CD14-positive monocyte (primary cell): ENCODE results near the gene RNF121. TPM values are rescaled to one million over a fixed set of nuclear protein-coding genes. Genes with fewer than 3 reads are reported as not detected.

Source experiments
- DNase-seq, 3 donors: peaks; one replicate each; pipeline ENCODE4 v3.0.0-alpha.2; 2011 to 2022
- H2AFZ ChIP-seq: 2 replicates; pipeline ENCODE4 v1.6.0; 2012; ENCODE audit warnings: mild to moderate bottlenecking, low read depth, low read length, inconsistent platforms; ENCODE audit not compliant: insufficient read depth, poor library complexity, severe bottlenecking
- H3K27ac ChIP-seq, 2 donors: 1 replicate in 1 of 2; 2 replicates in 1 of 2; pipeline ENCODE4 v1.5.1; 2012 to 2013; ENCODE audit warnings: low read length in 2 of 2, control low read depth in 1 of 2, inconsistent platforms in 1 of 2, low read depth in 1 of 2, mild to moderate bottlenecking in 1 of 2
- H3K27me3 ChIP-seq, 2 donors: one replicate each; pipeline versions ENCODE4 v1.6.0 to v1.6.1; 2011 to 2013; ENCODE audit warnings: low read length in 2 of 2; ENCODE audit not compliant: control insufficient read depth in 2 of 2, insufficient read depth in 2 of 2
- H3K36me3 ChIP-seq, 2 donors: replicated peaks in 1 of 2; 1 replicate in 1 of 2; 2 replicates in 1 of 2; pipeline versions ENCODE4 v1.5.1 to v1.6.1; 2012 to 2013; ENCODE audit warnings: low read length in 2 of 2, control low read depth in 1 of 2, inconsistent platforms in 1 of 2, mild to moderate bottlenecking in 1 of 2; ENCODE audit not compliant: insufficient read depth in 2 of 2, control insufficient read depth in 1 of 2
- H3K4me1 ChIP-seq, 2 donors: 1 replicate in 1 of 2; 2 replicates in 1 of 2; pipeline versions ENCODE4 v1.5.1 to v1.6.1; 2012 to 2013; ENCODE audit warnings: low read length in 2 of 2, control low read depth in 1 of 2, inconsistent platforms in 1 of 2, mild to moderate bottlenecking in 1 of 2, moderate library complexity in 1 of 2; ENCODE audit not compliant: insufficient read depth in 2 of 2, control insufficient read depth in 1 of 2
- H3K4me2 ChIP-seq: replicated peaks from 2 replicates; pipeline ENCODE3; 2012; ENCODE audit warnings: low read length, moderate library complexity, mild to moderate bottlenecking; ENCODE audit not compliant: poor library complexity, severe bottlenecking; ENCODE audit errors: extremely low read depth
- H3K4me3 ChIP-seq, 3 experiments: fragments of 200-600 bp in 1 of 3; sonication (generic) in 1 of 3; replicated peaks in 1 of 3; 1 replicate in 2 of 3; 2 replicates in 1 of 3; pipeline ENCODE4 v1.5.1; 2011 to 2013; ENCODE audit warnings: low read length in 3 of 3, mild to moderate bottlenecking in 3 of 3, control low read depth in 2 of 3, low read depth in 2 of 3, inconsistent platforms in 1 of 3, moderate library complexity in 1 of 3
- H3K79me2 ChIP-seq: 2 replicates; pipeline ENCODE4 v1.6.0; 2012; ENCODE audit warnings: mild to moderate bottlenecking, control low read depth, inconsistent platforms, low read length, moderate library complexity; ENCODE audit not compliant: insufficient read depth
- H3K9ac ChIP-seq: 2 replicates; pipeline ENCODE4 v1.6.0; 2017; ENCODE audit warnings: low read length, mild to moderate bottlenecking; ENCODE audit not compliant: insufficient read depth, poor library complexity, severe bottlenecking
- H3K9me3 ChIP-seq, 2 donors: replicated peaks in 1 of 2; 1 replicate in 1 of 2; 2 replicates in 1 of 2; pipeline versions ENCODE4 v1.5.1 to v1.6.1; 2012 to 2013; ENCODE audit warnings: low read length in 2 of 2, control low read depth in 1 of 2; ENCODE audit not compliant: control insufficient read depth in 1 of 2, insufficient read depth in 1 of 2
- H4K20me1 ChIP-seq: 2 replicates; pipeline ENCODE4 v1.6.0; 2012; ENCODE audit warnings: mild to moderate bottlenecking, low read length, control low read depth, moderate library complexity; ENCODE audit not compliant: insufficient read depth
- H3K27ac Mint-ChIP-seq, 7 donors: one replicate each; pipeline ENCODE4 v1.8.0; 2020; ENCODE audit warnings: mild to moderate bottlenecking in 7 of 7, mixed read lengths in 7 of 7, moderate library complexity in 6 of 7, inconsistent platforms in 2 of 7
- H3K27me3 Mint-ChIP-seq, 3 donors: one replicate each; pipeline ENCODE4 v1.8.0; 2021 to 2022; ENCODE audit warnings: low read depth in 3 of 3, mild to moderate bottlenecking in 3 of 3, mixed read lengths in 3 of 3, moderate library complexity in 3 of 3, inconsistent platforms in 1 of 3
- H3K36me3 Mint-ChIP-seq, 2 donors: one replicate each; pipeline ENCODE4 v1.8.0; 2020; ENCODE audit warnings: mixed read lengths in 2 of 2, inconsistent platforms in 1 of 2, mild to moderate bottlenecking in 1 of 2
- H3K4me1 Mint-ChIP-seq: one replicate; pipeline ENCODE4 v1.8.0; 2020; ENCODE audit warnings: mild to moderate bottlenecking, mixed read lengths
- H3K4me3 Mint-ChIP-seq, 2 donors: one replicate each; pipeline ENCODE4 v1.8.0; 2020; ENCODE audit warnings: mild to moderate bottlenecking in 2 of 2, mixed read lengths in 2 of 2, moderate library complexity in 1 of 2
- H3K9me3 Mint-ChIP-seq, 7 donors: one replicate each; pipeline ENCODE4 v1.8.0; 2020 to 2022; ENCODE audit warnings: mixed read lengths in 7 of 7, mild to moderate bottlenecking in 6 of 7, moderate library complexity in 6 of 7, inconsistent platforms in 2 of 7
- CTCF ChIP-seq: fragments of 200-600 bp; IDR thresholded peaks from one replicate; pipeline ENCODE4 v1.8.0; 2022; ENCODE audit warnings: antibody characterized with exemption, mild to moderate bottlenecking
- WGBS: methylation state at CpG from one replicate; pipeline ENCODE4 v1.1.5; 2013; ENCODE audit warnings: missing lambda C conversion rate; ENCODE audit not compliant: insufficient coverage; 5-methylcytosine and 5-hydroxymethylcytosine counted together
- intact Hi-C, 2 donors: fragments of 100-400 bp; cut with micrococcal nuclease; formaldehyde crosslinking; loops; one replicate each; pipeline versions ENCODE4 v1.15.0 to v1.15.1; 2023
- polyA plus RNA-seq, 3 donors: library from polyadenylated mRNA; depleted of rRNA in 1 of 3; unstranded in 2 of 3; stranded (reverse) in 1 of 3; fragments of 300-500 nt in 2 of 3; fragments of >200 nt in 1 of 3; fragmentation: Illumina TruSeq in 2 of 3; gene quantifications; 1 replicate in 2 of 3; 2 replicates in 1 of 3; pipeline ENCODE4 v1.2.3, GENCODE V29; 2012 to 2021

RNF121 gene
- polyA plus RNA-seq, 3 donors: 7.7 to 25.2 (median 9.2) TPM

- H3K4me2 ChIP-seq: no peak overlapping the region
- WGBS: 100% methylated on average over 1 of the region's 3 CpGs
Measured at GRCh38 chr11:71988050-71988449, 59.2 kb downstream of the RNF121 start.

GRCh38 chr11:71990701-71991100 is 61.9 kb downstream of the RNF121 start:
- H3K79me2 ChIP-seq: no peaks in the 10 kb centered on the region
- intact Hi-C loops: no loop called here

More at GRCh38 chr11:71988050-71988449, 59.2 kb downstream of the RNF121 start:
- DNase-seq: no peak
- no peak overlapping the region for H3K4me3 ChIP-seq
- no peak overlapping the region for H3K27ac Mint-ChIP-seq
- no peak overlapping the region for H2AFZ ChIP-seq
- no peak for TF ChIP-seq CTCF
- no peak overlapping the region for H3K4me3 Mint-ChIP-seq
- H3K27me3 Mint-ChIP-seq: peaks cover 0 to 2% (median under 1%) of the 10 kb centered on the region in 3 donors
- peaks cover 30 to 36% of the 10 kb centered on the region in 2 donors for H3K36me3 Mint-ChIP-seq
- H3K4me1 ChIP-seq: peaks cover 43 to 44% of the 10 kb centered on the region in 2 donors
- peaks cover 10 to 31% of the 10 kb centered on the region in 2 donors for H3K36me3 ChIP-seq
- peaks cover 37% of the 10 kb centered on the region for H3K4me1 Mint-ChIP-seq
- H3K27me3 ChIP-seq: no peaks in the 10 kb centered on the region
- no peaks in the 10 kb centered on the region for H3K9me3 Mint-ChIP-seq
- no peaks in the 10 kb centered on the region for H3K9me3 ChIP-seq
- no peaks in the 10 kb centered on the region for H4K20me1 ChIP-seq
- H3K27ac ChIP-seq: no peak overlapping the region
- H3K9ac ChIP-seq: no peak overlapping the region
- intact Hi-C loops: no loop called here
- H3K79me2 ChIP-seq: no peaks in the 10 kb centered on the region

More at GRCh38 chr11:71990701-71991100, 61.9 kb downstream of the RNF121 start:
- H3K9me3 ChIP-seq: no peaks in the 10 kb centered on the region
- H3K27me3 Mint-ChIP-seq: peaks cover 0 to 2% (median 2%) of the 10 kb centered on the region in 3 donors
- no peak for TF ChIP-seq CTCF
- no peak overlapping the region for H3K4me3 ChIP-seq
- H3K9ac ChIP-seq: no peak overlapping the region
- H3K27ac Mint-ChIP-seq: peak overlapping the region; percentile 50 to 97 (median 92)
- no peak overlapping the region for H3K4me2 ChIP-seq
- peaks cover 32 to 40% of the 10 kb centered on the region in 2 donors for H3K36me3 Mint-ChIP-seq
- no peak for DNase-seq
- H3K4me3 Mint-ChIP-seq: no peak overlapping the region
- H3K27me3 ChIP-seq: no peaks in the 10 kb centered on the region
- H3K9me3 Mint-ChIP-seq: no peaks in the 10 kb centered on the region
- no peaks in the 10 kb centered on the region for H4K20me1 ChIP-seq
- peaks cover 45 to 47% of the 10 kb centered on the region in 2 donors for H3K4me1 ChIP-seq
- H3K27ac ChIP-seq: peak overlapping the region; percentile 24 to 89
- peaks cover 45% of the 10 kb centered on the region for H3K4me1 Mint-ChIP-seq
- no peak overlapping the region for H2AFZ ChIP-seq
- peaks cover 2 to 21% of the 10 kb centered on the region in 2 donors for H3K36me3 ChIP-seq
- WGBS: no CpG with 5 or more reads among the region's 3 CpGs
